SK-N-SH treated with all-trans-retinoic acid at 6 μM for 48 hours (cell line): ENCODE results near the gene CDKN1A.

ENCODE experiments used
- ATAC-seq: fragments of 200-7000 bp; cut with Tn5 transposase; 3 replicates; pipeline ENCODE4 v1.9.1; 2020; ENCODE audit warnings: mild to moderate bottlenecking, moderate library complexity
- ARNTL ChIP-seq: fragments of 450-650 bp; formaldehyde crosslinking; IDR thresholded peaks from 2 replicates; pipeline ENCODE4 v1.5.0; 2020; ENCODE audit warnings: low read depth, mild to moderate bottlenecking, moderate library complexity, borderline replicate concordance
- BACH2 ChIP-seq: fragments of 250-450 bp; sonication (Bioruptor Pico); IDR thresholded peaks from 2 replicates; pipeline ENCODE4 v1.9.0; 2021; ENCODE audit warnings: mild to moderate bottlenecking, borderline replicate concordance
- CSDC2 ChIP-seq: fragments of 250-450 bp; sonication (Bioruptor Pico); IDR thresholded peaks from 2 replicates; pipeline ENCODE4 v1.5.0; 2020; ENCODE audit warnings: mild to moderate bottlenecking, moderate library complexity
- GLIS3 ChIP-seq: fragments of 250-450 bp; sonication (Bioruptor Pico); IDR thresholded peaks from 2 replicates; pipeline ENCODE4 v1.5.0; 2020; ENCODE audit warnings: mild to moderate bottlenecking, moderate library complexity
- ISL1 ChIP-seq: fragments of 250-450 bp; sonication (Bioruptor Pico); IDR thresholded peaks from 2 replicates; pipeline ENCODE4 v2.1.2; 2022; ENCODE audit warnings: mild to moderate bottlenecking, moderate library complexity
- OSR1 ChIP-seq: fragments of 250-450 bp; sonication (Bioruptor Pico); IDR thresholded peaks from 2 replicates; pipeline ENCODE4 v1.8.0; 2022; ENCODE audit warnings: moderate library complexity, mild to moderate bottlenecking, inconsistent platforms
- PPARA ChIP-seq: fragments of 250-450 bp; sonication (Bioruptor Pico); IDR thresholded peaks from 2 replicates; pipeline ENCODE4 v1.5.0; 2020; ENCODE audit warnings: mild to moderate bottlenecking, borderline replicate concordance
- RARB ChIP-seq: fragments of 250-450 bp; sonication (Bioruptor Pico); IDR thresholded peaks from 2 replicates; pipeline ENCODE4 v1.8.0; 2021; ENCODE audit warnings: mild to moderate bottlenecking, moderate library complexity
- SNAI2 ChIP-seq: fragments of 250-450 bp; sonication (Bioruptor Pico); IDR thresholded peaks from 2 replicates; pipeline ENCODE4 v1.5.0; 2020; ENCODE audit warnings: mild to moderate bottlenecking, moderate library complexity
- TCF4 ChIP-seq: fragments of 250-450 bp; sonication (Bioruptor Pico); IDR thresholded peaks from 2 replicates; pipeline ENCODE4 v1.8.0; 2021; ENCODE audit warnings: mild to moderate bottlenecking, moderate library complexity, borderline replicate concordance
- TOX ChIP-seq: fragments of 250-450 bp; sonication (Bioruptor Pico); IDR thresholded peaks from 2 replicates; pipeline ENCODE4 v1.8.0; 2021; ENCODE audit warnings: mild to moderate bottlenecking, moderate library complexity, borderline replicate concordance
- ZFP3 ChIP-seq: fragments of 250-450 bp; sonication (Bioruptor Pico); IDR thresholded peaks from 2 replicates; pipeline ENCODE4 v1.5.0; 2020; ENCODE audit warnings: mild to moderate bottlenecking, moderate library complexity
- ZFP30 ChIP-seq: fragments of 450-650 bp; formaldehyde crosslinking; IDR thresholded peaks from 2 replicates; pipeline ENCODE4 v1.5.0; 2022; ENCODE audit warnings: mild to moderate bottlenecking, moderate library complexity
- ZNF565 ChIP-seq: fragments of 450-650 bp; formaldehyde crosslinking; conservative IDR thresholded peaks from 2 replicates; pipeline ENCODE4 v1.5.0; 2020; ENCODE audit warnings: low read depth, mild to moderate bottlenecking, moderate library complexity
- ZNF8 ChIP-seq: fragments of 450-650 bp; formaldehyde crosslinking; IDR thresholded peaks from 2 replicates; pipeline ENCODE4 v1.5.0; 2020; ENCODE audit warnings: mild to moderate bottlenecking, moderate library complexity
- TF ChIP-seq, protein P1 (sequence below): fragments of 250-450 bp; sonication (Bioruptor Pico); IDR thresholded peaks from 2 replicates; pipeline ENCODE4 v1.8.0; 2020; ENCODE audit warnings: mild to moderate bottlenecking, moderate library complexity, borderline replicate concordance
- TF ChIP-seq, protein P2 (sequence below): fragments of 250-450 bp; sonication (Bioruptor Pico); IDR thresholded peaks from 2 replicates; pipeline ENCODE4 v1.5.1; 2020; ENCODE audit warnings: low read depth, mild to moderate bottlenecking, moderate library complexity
- TF ChIP-seq, protein P3 (sequence below): fragments of 250-450 bp; sonication (Bioruptor Pico); IDR thresholded peaks from 2 replicates; pipeline ENCODE4 v1.5.1; 2021; ENCODE audit warnings: mild to moderate bottlenecking, moderate library complexity
- TF ChIP-seq, protein P4 (sequence below): fragments of 250-450 bp; sonication (Bioruptor Pico); IDR thresholded peaks from 2 replicates; pipeline ENCODE4 v1.8.0; 2021; ENCODE audit warnings: low read depth, mild to moderate bottlenecking, moderate library complexity, borderline replicate concordance
- TF ChIP-seq, protein P5 (sequence below): fragments of 250-450 bp; sonication (Bioruptor Pico); IDR thresholded peaks from 2 replicates; pipeline ENCODE4 v1.5.0; 2020; ENCODE audit warnings: mild to moderate bottlenecking, moderate library complexity

The CDKN1A gene

DNA sequence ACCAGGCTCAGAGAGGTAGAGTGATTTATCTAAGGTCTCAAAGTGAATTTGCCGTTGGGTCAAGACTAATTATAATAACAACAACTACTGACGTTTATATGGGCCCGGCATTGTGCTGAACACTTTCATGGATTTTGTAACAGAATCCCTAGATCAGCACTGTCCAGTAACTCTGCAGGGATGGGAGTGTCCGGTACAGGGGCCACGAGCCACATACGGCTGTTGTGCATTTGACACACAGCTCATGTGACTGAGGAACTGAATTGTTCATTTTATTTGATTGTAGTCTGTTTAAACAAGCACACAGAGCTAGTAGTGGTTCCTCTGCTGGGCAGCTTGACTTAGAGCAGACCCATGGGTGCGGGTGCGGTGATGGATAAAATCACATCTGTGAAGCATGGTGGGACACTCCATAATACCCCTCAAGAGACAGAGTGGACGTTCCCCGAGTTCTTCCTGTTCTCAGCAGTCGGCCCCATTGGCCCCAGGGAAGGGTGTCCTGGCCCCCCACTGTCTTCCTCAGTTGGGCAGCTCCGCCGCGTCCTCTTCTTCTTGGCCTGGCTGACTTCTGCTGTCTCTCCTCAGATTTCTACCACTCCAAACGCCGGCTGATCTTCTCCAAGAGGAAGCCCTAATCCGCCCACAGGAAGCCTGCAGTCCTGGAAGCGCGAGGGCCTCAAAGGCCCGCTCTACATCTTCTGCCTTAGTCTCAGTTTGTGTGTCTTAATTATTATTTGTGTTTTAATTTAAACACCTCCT lies 6.8 kb downstream of the CDKN1A start:
- TF ChIP-seq, protein P1, sequence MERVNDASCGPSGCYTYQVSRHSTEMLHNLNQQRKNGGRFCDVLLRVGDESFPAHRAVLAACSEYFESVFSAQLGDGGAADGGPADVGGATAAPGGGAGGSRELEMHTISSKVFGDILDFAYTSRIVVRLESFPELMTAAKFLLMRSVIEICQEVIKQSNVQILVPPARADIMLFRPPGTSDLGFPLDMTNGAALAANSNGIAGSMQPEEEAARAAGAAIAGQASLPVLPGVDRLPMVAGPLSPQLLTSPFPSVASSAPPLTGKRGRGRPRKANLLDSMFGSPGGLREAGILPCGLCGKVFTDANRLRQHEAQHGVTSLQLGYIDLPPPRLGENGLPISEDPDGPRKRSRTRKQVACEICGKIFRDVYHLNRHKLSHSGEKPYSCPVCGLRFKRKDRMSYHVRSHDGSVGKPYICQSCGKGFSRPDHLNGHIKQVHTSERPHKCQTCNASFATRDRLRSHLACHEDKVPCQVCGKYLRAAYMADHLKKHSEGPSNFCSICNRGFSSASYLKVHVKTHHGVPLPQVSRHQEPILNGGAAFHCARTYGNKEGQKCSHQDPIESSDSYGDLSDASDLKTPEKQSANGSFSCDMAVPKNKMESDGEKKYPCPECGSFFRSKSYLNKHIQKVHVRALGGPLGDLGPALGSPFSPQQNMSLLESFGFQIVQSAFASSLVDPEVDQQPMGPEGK (CRISPR knock-in tag) = no peak
- TF ChIP-seq GLIS3 (CRISPR knock-in tag) (no peak), ISL1 (CRISPR knock-in tag) (no peak), TCF4 (CRISPR knock-in tag) (no peak), ZFP3 (CRISPR knock-in tag) (no peak), SNAI2 (CRISPR knock-in tag) (no peak), BACH2 (CRISPR knock-in tag) (no peak), PPARA (CRISPR knock-in tag) (no peak), ZFP30 (CRISPR knock-in tag) (no peak), ZNF8 (CRISPR knock-in tag) (no peak), OSR1 (CRISPR knock-in tag) (no peak), RARB (CRISPR knock-in tag) (no peak)
- TF ChIP-seq, protein P2, sequence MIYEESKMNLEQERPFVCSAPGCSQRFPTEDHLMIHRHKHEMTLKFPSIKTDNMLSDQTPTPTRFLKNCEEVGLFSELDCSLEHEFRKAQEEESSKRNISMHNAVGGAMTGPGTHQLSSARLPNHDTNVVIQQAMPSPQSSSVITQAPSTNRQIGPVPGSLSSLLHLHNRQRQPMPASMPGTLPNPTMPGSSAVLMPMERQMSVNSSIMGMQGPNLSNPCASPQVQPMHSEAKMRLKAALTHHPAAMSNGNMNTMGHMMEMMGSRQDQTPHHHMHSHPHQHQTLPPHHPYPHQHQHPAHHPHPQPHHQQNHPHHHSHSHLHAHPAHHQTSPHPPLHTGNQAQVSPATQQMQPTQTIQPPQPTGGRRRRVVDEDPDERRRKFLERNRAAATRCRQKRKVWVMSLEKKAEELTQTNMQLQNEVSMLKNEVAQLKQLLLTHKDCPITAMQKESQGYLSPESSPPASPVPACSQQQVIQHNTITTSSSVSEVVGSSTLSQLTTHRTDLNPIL (CRISPR knock-in tag) = no peak
- TF ChIP-seq, all 23 proteins: peak for 0
- ATAC-seq = no peak

DNA sequence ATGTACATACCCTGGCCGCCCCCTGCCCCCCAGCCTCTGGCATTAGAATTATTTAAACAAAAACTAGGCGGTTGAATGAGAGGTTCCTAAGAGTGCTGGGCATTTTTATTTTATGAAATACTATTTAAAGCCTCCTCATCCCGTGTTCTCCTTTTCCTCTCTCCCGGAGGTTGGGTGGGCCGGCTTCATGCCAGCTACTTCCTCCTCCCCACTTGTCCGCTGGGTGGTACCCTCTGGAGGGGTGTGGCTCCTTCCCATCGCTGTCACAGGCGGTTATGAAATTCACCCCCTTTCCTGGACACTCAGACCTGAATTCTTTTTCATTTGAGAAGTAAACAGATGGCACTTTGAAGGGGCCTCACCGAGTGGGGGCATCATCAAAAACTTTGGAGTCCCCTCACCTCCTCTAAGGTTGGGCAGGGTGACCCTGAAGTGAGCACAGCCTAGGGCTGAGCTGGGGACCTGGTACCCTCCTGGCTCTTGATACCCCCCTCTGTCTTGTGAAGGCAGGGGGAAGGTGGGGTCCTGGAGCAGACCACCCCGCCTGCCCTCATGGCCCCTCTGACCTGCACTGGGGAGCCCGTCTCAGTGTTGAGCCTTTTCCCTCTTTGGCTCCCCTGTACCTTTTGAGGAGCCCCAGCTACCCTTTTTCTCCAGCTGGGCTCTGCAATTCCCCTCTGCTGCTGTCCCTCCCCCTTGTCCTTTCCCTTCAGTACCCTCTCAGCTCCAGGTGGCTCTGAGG lies 7.6 kb downstream of the CDKN1A start:
- TF ChIP-seq ZNF565 (CRISPR knock-in tag) (no peak), TCF4 (CRISPR knock-in tag) (no peak), TOX (CRISPR knock-in tag) (no peak), PPARA (CRISPR knock-in tag) (no peak), RARB (CRISPR knock-in tag) (no peak)
- TF ChIP-seq, protein P3, sequence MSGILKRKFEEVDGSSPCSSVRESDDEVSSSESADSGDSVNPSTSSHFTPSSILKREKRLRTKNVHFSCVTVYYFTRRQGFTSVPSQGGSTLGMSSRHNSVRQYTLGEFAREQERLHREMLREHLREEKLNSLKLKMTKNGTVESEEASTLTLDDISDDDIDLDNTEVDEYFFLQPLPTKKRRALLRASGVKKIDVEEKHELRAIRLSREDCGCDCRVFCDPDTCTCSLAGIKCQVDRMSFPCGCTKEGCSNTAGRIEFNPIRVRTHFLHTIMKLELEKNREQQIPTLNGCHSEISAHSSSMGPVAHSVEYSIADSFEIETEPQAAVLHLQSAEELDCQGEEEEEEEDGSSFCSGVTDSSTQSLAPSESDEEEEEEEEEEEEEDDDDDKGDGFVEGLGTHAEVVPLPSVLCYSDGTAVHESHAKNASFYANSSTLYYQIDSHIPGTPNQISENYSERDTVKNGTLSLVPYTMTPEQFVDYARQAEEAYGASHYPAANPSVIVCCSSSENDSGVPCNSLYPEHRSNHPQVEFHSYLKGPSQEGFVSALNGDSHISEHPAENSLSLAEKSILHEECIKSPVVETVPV (CRISPR knock-in tag) = no peak
- TF ChIP-seq, protein P2 (CRISPR knock-in tag) = no peak
- TF ChIP-seq, protein P4, sequence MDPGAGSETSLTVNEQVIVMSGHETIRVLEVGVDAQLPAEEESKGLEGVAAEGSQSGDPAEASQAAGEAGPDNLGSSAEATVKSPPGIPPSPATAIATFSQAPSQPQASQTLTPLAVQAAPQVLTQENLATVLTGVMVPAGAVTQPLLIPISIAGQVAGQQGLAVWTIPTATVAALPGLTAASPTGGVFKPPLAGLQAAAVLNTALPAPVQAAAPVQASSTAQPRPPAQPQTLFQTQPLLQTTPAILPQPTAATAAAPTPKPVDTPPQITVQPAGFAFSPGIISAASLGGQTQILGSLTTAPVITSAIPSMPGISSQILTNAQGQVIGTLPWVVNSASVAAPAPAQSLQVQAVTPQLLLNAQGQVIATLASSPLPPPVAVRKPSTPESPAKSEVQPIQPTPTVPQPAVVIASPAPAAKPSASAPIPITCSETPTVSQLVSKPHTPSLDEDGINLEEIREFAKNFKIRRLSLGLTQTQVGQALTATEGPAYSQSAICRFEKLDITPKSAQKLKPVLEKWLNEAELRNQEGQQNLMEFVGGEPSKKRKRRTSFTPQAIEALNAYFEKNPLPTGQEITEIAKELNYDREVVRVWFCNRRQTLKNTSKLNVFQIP = no peak
- TF ChIP-seq, all 23 proteins: peak for 0
- no peak for ATAC-seq

DNA sequence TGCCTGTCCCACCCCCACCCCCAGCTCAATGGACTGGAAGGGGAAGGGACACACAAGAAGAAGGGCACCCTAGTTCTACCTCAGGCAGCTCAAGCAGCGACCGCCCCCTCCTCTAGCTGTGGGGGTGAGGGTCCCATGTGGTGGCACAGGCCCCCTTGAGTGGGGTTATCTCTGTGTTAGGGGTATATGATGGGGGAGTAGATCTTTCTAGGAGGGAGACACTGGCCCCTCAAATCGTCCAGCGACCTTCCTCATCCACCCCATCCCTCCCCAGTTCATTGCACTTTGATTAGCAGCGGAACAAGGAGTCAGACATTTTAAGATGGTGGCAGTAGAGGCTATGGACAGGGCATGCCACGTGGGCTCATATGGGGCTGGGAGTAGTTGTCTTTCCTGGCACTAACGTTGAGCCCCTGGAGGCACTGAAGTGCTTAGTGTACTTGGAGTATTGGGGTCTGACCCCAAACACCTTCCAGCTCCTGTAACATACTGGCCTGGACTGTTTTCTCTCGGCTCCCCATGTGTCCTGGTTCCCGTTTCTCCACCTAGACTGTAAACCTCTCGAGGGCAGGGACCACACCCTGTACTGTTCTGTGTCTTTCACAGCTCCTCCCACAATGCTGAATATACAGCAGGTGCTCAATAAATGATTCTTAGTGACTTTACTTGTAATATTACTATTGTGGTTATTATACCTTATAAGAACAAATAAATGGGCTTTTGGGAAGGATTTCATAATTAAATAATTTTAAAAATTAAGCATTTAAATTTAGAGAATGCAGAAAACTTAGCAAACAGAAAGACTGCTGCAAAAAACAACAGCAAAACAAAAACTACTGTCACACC lies 8.4 kb downstream of the CDKN1A start:
- ATAC-seq = no peak
- TF ChIP-seq SNAI2 (CRISPR knock-in tag) (no peak), GLIS3 (CRISPR knock-in tag) (no peak), ZFP30 (CRISPR knock-in tag) (no peak), ISL1 (CRISPR knock-in tag) (no peak), ARNTL (CRISPR knock-in tag) (no peak), CSDC2 (CRISPR knock-in tag) (no peak), ZNF565 (CRISPR knock-in tag) (no peak), ZNF8 (CRISPR knock-in tag) (no peak)
- TF ChIP-seq, protein P1 (CRISPR knock-in tag) = no peak
- TF ChIP-seq, protein P5, sequence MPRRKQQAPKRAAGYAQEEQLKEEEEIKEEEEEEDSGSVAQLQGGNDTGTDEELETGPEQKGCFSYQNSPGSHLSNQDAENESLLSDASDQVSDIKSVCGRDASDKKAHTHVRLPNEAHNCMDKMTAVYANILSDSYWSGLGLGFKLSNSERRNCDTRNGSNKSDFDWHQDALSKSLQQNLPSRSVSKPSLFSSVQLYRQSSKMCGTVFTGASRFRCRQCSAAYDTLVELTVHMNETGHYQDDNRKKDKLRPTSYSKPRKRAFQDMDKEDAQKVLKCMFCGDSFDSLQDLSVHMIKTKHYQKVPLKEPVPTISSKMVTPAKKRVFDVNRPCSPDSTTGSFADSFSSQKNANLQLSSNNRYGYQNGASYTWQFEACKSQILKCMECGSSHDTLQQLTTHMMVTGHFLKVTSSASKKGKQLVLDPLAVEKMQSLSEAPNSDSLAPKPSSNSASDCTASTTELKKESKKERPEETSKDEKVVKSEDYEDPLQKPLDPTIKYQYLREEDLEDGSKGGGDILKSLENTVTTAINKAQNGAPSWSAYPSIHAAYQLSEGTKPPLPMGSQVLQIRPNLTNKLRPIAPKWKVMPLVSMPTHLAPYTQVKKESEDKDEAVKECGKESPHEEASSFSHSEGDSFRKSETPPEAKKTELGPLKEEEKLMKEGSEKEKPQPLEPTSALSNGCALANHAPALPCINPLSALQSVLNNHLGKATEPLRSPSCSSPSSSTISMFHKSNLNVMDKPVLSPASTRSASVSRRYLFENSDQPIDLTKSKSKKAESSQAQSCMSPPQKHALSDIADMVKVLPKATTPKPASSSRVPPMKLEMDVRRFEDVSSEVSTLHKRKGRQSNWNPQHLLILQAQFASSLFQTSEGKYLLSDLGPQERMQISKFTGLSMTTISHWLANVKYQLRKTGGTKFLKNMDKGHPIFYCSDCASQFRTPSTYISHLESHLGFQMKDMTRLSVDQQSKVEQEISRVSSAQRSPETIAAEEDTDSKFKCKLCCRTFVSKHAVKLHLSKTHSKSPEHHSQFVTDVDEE (CRISPR knock-in tag) = no peak
